Prostate gland (tissue), 2 donors: ENCODE results near the gene MUSTN1. TPM values are rescaled to one million over a fixed set of nuclear protein-coding genes. Genes with fewer than 3 reads are reported as not detected.

Source experiments
- DNase-seq: peaks from one replicate; pipeline ENCODE4 v3.0.0-alpha.2; 2019; ENCODE audit warnings: low spot score
- H3K27ac ChIP-seq, 2 donors: fragments of 200-600 bp; sonication (generic); 2 replicates each; pipeline ENCODE4 v1.5.1; 2017 to 2019
- H3K27me3 ChIP-seq: fragments of 200-600 bp; sonication (generic); replicated peaks from 2 replicates; pipeline ENCODE4 v1.5.1; 2019; ENCODE audit not compliant: insufficient read depth
- H3K36me3 ChIP-seq, 2 donors: fragments of 200-600 bp; sonication (generic); 1 replicate in 1 of 2; 2 replicates in 1 of 2; pipeline versions ENCODE4 v1.5.1 to v1.8.1; 2017 to 2019
- H3K4me1 ChIP-seq: fragments of 200-600 bp; sonication (generic); replicated peaks from 2 replicates; pipeline ENCODE4 v1.5.1; 2019
- H3K4me3 ChIP-seq, 2 donors: fragments of 200-600 bp; sonication (generic); 2 replicates each; pipeline ENCODE4 v1.5.1; 2017 to 2019
- H3K9me3 ChIP-seq: fragments of 200-600 bp; sonication (generic); 2 replicates; pipeline ENCODE4 v1.5.1; 2017
- POLR2A ChIP-seq: fragments of 450-650 bp; IDR thresholded peaks from one replicate; pipeline ENCODE4 v1.6.1; 2016; ENCODE audit warnings: antibody characterized with exemption, mild to moderate bottlenecking
- POLR2AphosphoS5 ChIP-seq: sonication (generic); formaldehyde crosslinking; IDR thresholded peaks from one replicate; pipeline ENCODE4 v1.6.1; 2017; ENCODE audit warnings: antibody characterized with exemption
- WGBS: methylation state at CpG from one replicate; pipeline ENCODE4 v1.1.5; 2018; 5-methylcytosine and 5-hydroxymethylcytosine counted together
- intact Hi-C: fragments of 100-400 bp; cut with DNase I; formaldehyde crosslinking; loops from one replicate; pipeline ENCODE4 v1.14.2; 2022
- total RNA-seq, 2 donors: library from RNA; depleted of rRNA; stranded (reverse); fragments of >200 nt; gene quantifications; one replicate each; pipeline ENCODE4 v1.1.0, GENCODE V29; 2016
- TF ChIP-seq, protein P1 (sequence below), 4 experiments: fragments of 200-600 bp in 2 of 4; fragments of 450-650 bp in 2 of 4; sonication (generic) in 2 of 4; IDR thresholded peaks; 1 replicate in 3 of 4; 2 replicates in 1 of 4; pipeline ENCODE4 v1.5.1; 2016 to 2019; ENCODE audit warnings: antibody characterized with exemption in 4 of 4, mild to moderate bottlenecking in 2 of 4, moderate library complexity in 2 of 4

The MUSTN1 gene
- total RNA-seq, 2 donors from 2014 or later = 10.5 to 14.4 TPM

GRCh38 chr3:52839892-52840545 lies 5.2 kb upstream of the MUSTN1 start:
- DNase-seq = no peak
- Histone ChIP-seq H3K27me3 (no peaks in the 10 kb centered on the region), H3K36me3 (no peaks in the 10 kb centered on the region), H3K9me3 (no peaks in the 10 kb centered on the region), H3K4me3 (no peak overlapping the region), H3K4me1 (no peaks in the 10 kb centered on the region), H3K27ac (no peak overlapping the region)
- TF ChIP-seq, protein P1, sequence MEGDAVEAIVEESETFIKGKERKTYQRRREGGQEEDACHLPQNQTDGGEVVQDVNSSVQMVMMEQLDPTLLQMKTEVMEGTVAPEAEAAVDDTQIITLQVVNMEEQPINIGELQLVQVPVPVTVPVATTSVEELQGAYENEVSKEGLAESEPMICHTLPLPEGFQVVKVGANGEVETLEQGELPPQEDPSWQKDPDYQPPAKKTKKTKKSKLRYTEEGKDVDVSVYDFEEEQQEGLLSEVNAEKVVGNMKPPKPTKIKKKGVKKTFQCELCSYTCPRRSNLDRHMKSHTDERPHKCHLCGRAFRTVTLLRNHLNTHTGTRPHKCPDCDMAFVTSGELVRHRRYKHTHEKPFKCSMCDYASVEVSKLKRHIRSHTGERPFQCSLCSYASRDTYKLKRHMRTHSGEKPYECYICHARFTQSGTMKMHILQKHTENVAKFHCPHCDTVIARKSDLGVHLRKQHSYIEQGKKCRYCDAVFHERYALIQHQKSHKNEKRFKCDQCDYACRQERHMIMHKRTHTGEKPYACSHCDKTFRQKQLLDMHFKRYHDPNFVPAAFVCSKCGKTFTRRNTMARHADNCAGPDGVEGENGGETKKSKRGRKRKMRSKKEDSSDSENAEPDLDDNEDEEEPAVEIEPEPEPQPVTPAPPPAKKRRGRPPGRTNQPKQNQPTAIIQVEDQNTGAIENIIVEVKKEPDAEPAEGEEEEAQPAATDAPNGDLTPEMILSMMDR (IDR thresholded peaks at IDR 0.05) = no peak
- no peak for TF ChIP-seq POLR2A
- WGBS = 88% methylated on average over 22 of the region's 23 CpGs
- intact Hi-C loops = loop anchor here (10.0 kb wide), 1 partner anchor 235 kb away; no protein-coding TSS in a partner anchor

DNA sequence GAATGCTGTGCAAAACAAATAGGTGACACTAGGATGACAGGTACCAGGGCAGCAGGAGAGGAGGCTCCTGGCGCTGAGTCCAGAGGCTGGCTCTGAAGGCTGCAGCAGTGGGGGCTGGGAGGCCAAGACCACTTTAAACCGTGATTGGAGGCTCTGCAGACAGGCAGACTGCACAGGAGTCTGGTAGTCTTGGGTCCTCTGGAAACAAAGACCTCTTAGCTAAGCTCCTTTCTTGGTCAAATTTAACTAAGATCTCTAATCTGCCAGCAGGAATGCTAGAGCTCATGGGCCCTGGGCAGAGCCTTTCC lies 4.4 kb upstream of the MUSTN1 start:
- 71% methylated on average over 2 of the region's 2 CpGs for WGBS
- H3K4me1 ChIP-seq = no peaks in the 10 kb centered on the region
- intact Hi-C loops = no loop called here

DNA sequence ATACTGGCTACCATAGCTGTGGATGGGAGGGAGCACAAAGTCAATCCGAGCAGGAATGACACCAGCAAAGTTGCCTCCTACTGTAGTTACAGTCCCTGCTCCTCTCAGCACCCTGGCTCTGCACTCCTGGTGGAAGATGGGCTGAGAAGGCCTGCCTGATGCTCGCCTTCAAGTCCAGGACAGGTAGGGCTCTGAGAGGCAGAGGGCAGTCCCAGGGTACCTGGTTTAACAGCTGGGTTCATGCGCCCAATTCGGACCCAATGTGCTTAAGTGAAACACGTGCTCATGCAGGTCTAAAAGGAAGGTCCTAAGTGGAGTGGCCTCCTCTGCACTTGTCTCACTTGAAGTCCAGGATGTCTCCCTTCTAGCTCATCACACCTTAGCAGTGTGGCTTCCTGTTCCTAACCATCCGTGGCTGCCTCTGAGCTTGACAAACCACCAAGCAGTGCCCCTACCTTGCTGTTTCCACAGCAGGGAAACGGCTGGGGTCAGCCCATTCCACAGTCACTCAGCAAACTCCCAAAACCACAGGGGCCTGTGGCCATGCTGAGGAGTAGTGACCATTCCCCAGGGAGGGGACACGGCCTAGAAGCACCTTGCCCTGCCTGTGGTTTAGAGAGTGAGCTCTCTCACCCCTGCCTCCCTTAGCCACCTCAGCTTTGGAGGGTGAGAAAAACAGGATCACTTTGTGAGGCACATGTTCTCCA lies 3.9 kb upstream of the MUSTN1 start:
- H3K4me3 ChIP-seq = no peak overlapping the region
- no peak for DNase-seq
- WGBS = 89% methylated on average over 8 of the region's 8 CpGs
- TF ChIP-seq, protein P1 (IDR thresholded peaks at IDR 0.05) = no peak
- no peak for TF ChIP-seq POLR2AphosphoS5
- TF ChIP-seq POLR2A = no peak
- intact Hi-C loops = no loop called here
- no peaks in the 10 kb centered on the region for H3K9me3 ChIP-seq
- H3K27me3 ChIP-seq = no peaks in the 10 kb centered on the region
- no peaks in the 10 kb centered on the region for H3K4me1 ChIP-seq
- H3K36me3 ChIP-seq = no peaks in the 10 kb centered on the region
- no peak overlapping the region for H3K27ac ChIP-seq

More for the DNA sequence above, 4.4 kb upstream of the MUSTN1 start:
- TF ChIP-seq POLR2A (no peak), POLR2AphosphoS5 (no peak)
- TF ChIP-seq, protein P1 (IDR thresholded peaks at IDR 0.05) = no peak
- Histone ChIP-seq H3K4me3 (no peak overlapping the region), H3K27ac (no peak overlapping the region), H3K27me3 (no peaks in the 10 kb centered on the region), H3K36me3 (no peaks in the 10 kb centered on the region), H3K9me3 (no peaks in the 10 kb centered on the region)
- DNase-seq = no peak

- WGBS = 88% methylated on average over 4 of the region's 4 CpGs
- DNase-seq = no peak
- Histone ChIP-seq H3K4me3 (no peak overlapping the region), H3K27ac (no peak overlapping the region), H3K9me3 (no peaks in the 10 kb centered on the region), H3K27me3 (no peaks in the 10 kb centered on the region), H3K36me3 (no peaks in the 10 kb centered on the region), H3K4me1 (no peaks in the 10 kb centered on the region)
- intact Hi-C loops = no loop called here
- TF ChIP-seq POLR2AphosphoS5 = no peak
- TF ChIP-seq, protein P1 (IDR thresholded peaks at IDR 0.05) = no peak
- no peak for TF ChIP-seq POLR2A
Observed at GRCh38 chr3:52836986-52837385, 2.2 kb upstream of the MUSTN1 start.

GRCh38 chr3:52836471-52836845 lies 1.6 kb upstream of the MUSTN1 start:
- intact Hi-C loops = no loop called here
- Histone ChIP-seq H3K9me3 (no peaks in the 10 kb centered on the region), H3K27me3 (no peaks in the 10 kb centered on the region), H3K4me3 (no peak overlapping the region), H3K27ac (no peak overlapping the region), H3K4me1 (no peaks in the 10 kb centered on the region), H3K36me3 (no peaks in the 10 kb centered on the region)
- DNase-seq = no peak
- 85% methylated on average over 5 of the region's 5 CpGs for WGBS
- TF ChIP-seq POLR2A (no peak), POLR2AphosphoS5 (no peak)
- TF ChIP-seq, protein P1 (IDR thresholded peaks at IDR 0.05) = no peak
